Bronchial epithelial cell (primary cell): ENCODE measurements around the gene PCNX2. TPM values are rescaled to one million over a fixed set of nuclear protein-coding genes. Genes with fewer than 3 reads are reported as not detected.

Source experiments
- DNase-seq: peaks from one replicate; pipeline ENCODE4 v3.0.0-alpha.2; 2010; ENCODE audit warnings: low read depth
- FAIRE-seq: peaks from 2 replicates; lab custom pipeline; 2011; peaks lifted over from hg19 to GRCh38; lab: Jason Lieb, UNC
- H3K27me3 ChIP-seq: 2 replicates; pipeline ENCODE4 v1.5.1; 2011; ENCODE audit warnings: low read length; ENCODE audit not compliant: control insufficient read depth, insufficient read depth
- H3K36me3 ChIP-seq: 2 replicates; pipeline ENCODE4 v1.5.1; 2011; ENCODE audit warnings: low read length; ENCODE audit not compliant: control insufficient read depth, insufficient read depth
- H3K4me3 ChIP-seq: 2 replicates; pipeline ENCODE4 v1.5.1; 2011; ENCODE audit warnings: mild to moderate bottlenecking, low read depth, low read length, control low read depth
- CTCF ChIP-seq: IDR thresholded peaks from 2 replicates; pipeline ENCODE4 v1.5.1; 2011; ENCODE audit warnings: mild to moderate bottlenecking, moderate library complexity, low read length, control low read depth, inconsistent platforms; ENCODE audit not compliant: insufficient read depth, severe bottlenecking
- total RNA-seq: library from RNA; depleted of rRNA; stranded (reverse); fragments of >200 nt; gene quantifications from 2 replicates; pipeline ENCODE4 v1.2.1, GENCODE V29; 2014

The PCNX2 gene
- total RNA-seq, 1 donor from 2014 or later: 30.3 TPM

GRCh38 chr1:233107130-233107660 lies 188.3 kb downstream of the PCNX2 start:
- TF ChIP-seq CTCF: no peak
- Histone ChIP-seq H3K36me3 (peaks cover 1% of the 10 kb centered on the region), H3K4me3 (no peak overlapping the region), H3K27me3 (no peaks in the 10 kb centered on the region)
- peak; percentile 34 for DNase-seq
- no peak for FAIRE-seq

GRCh38 chr1:233105225-233105624 lies 190.3 kb downstream of the PCNX2 start:
- no peak for TF ChIP-seq CTCF
- Histone ChIP-seq H3K36me3 (peaks cover 1% of the 10 kb centered on the region), H3K27me3 (no peaks in the 10 kb centered on the region), H3K4me3 (no peak overlapping the region)
- peak; percentile 36 for DNase-seq
- FAIRE-seq: no peak

GRCh38 chr1:233102341-233102740 lies 193.2 kb downstream of the PCNX2 start:
- FAIRE-seq: no peak
- TF ChIP-seq CTCF: no peak

GRCh38 chr1:233097959-233098580 lies 197.5 kb downstream of the PCNX2 start:
- Histone ChIP-seq H3K27me3 (no peaks in the 10 kb centered on the region), H3K4me3 (no peak overlapping the region), H3K36me3 (no peaks in the 10 kb centered on the region)
- FAIRE-seq (no peak), DNase-seq (peak; percentile 98)
- TF ChIP-seq CTCF: no peak

More at GRCh38 chr1:233102341-233102740, 193.2 kb downstream of the PCNX2 start:
- H3K4me3 ChIP-seq: no peak overlapping the region
- H3K27me3 ChIP-seq: no peaks in the 10 kb centered on the region
- H3K36me3 ChIP-seq: peaks cover 1% of the 10 kb centered on the region
- DNase-seq: no peak

GRCh38 chr1:233097546-233097945 lies 198.0 kb downstream of the PCNX2 start:
- Histone ChIP-seq H3K36me3 (no peaks in the 10 kb centered on the region), H3K4me3 (no peak overlapping the region), H3K27me3 (no peaks in the 10 kb centered on the region)
- DNase-seq (peak; percentile 75), FAIRE-seq (no peak)
- TF ChIP-seq CTCF: no peak
